ENCODE results near the gene UHMK1. TPM values are rescaled to one million over a fixed set of nuclear protein-coding genes. Genes with fewer than 3 reads are reported as not detected.
A peak's percentile ranks its signal among the peaks of the same experiment; 100 is the strongest.

Gene UHMK1
- total and polyA plus RNA-seq, 2 of the 4 experiments (the other 2 are of a cell fraction), result 15.6 to 57.9 TPM

- no peak overlapping the region for H3K9ac ChIP-seq (ENCODE audit: low read depth, low read length)
- H4K8ac ChIP-seq (ENCODE audit: low read depth in 2 of 2, low read length in 2 of 2), result no peak overlapping the region
Measured at GRCh38 chr1:162568802-162569201, 71.2 kb downstream of the UHMK1 start.

More at GRCh38 chr1:162568802-162569201, 71.2 kb downstream of the UHMK1 start:
- in situ Hi-C loops (cut with MboI; ENCODE audit: low sequenced_read_pairs) (no loop called here), intact Hi-C loops (cut with micrococcal nuclease) (no loop called here), dilution Hi-C loops (cut with HindIII; ENCODE audit: low sequenced_read_pairs, unreplicated experiment) (no loop called here)
- no peak overlapping the region for H2BK20ac ChIP-seq (ENCODE audit: low read depth, low read length)
- H3K56ac ChIP-seq (ENCODE audit: extremely low read depth, insufficient read depth, low read length), result no peak overlapping the region
- WGBS, 2 experiments (ENCODE audit: extremely low coverage in 2 of 2, insufficient read length in 1 of 2), result no CpG with 5 or more reads among the region's 4 CpGs
- no peak overlapping the region for H2BK15ac ChIP-seq (ENCODE audit: low read depth, low read length)
- H3K4ac ChIP-seq (ENCODE audit: low read depth, low read length), result no peak overlapping the region
- no peak overlapping the region for H2AK9ac ChIP-seq (replicated peaks; ENCODE audit: low read depth, low read length, poor library complexity)
- peaks cover 8 to 63% of the 10 kb centered on the region in 2 experiments for H3K79me1 ChIP-seq (ENCODE audit: low read depth in 1 of 2, low read length in 2 of 2)
- no peak overlapping the region for H2AK5ac ChIP-seq (ENCODE audit: low read depth, low read length)
- no peak for TF ChIP-seq RAD21 (IDR thresholded peaks at IDR 0.05; ENCODE audit: low read length)
- TF ChIP-seq NFE2L2 (IDR thresholded peaks at IDR 0.05; ENCODE audit: low read depth, low read length), result no peak
- no peak for TF ChIP-seq FOS (IDR thresholded peaks at IDR 0.05; ENCODE audit: low read depth, low read length)
- no peak for TF ChIP-seq ELK1 (IDR thresholded peaks at IDR 0.05; ENCODE audit: borderline replicate concordance, low read depth, low read length)
- TF ChIP-seq RFX5 (IDR thresholded peaks at IDR 0.05; ENCODE audit: low read depth, low read length), result no peak
- TF ChIP-seq MAFK (IDR thresholded peaks at IDR 0.05; ENCODE audit: low read depth, low read length), result no peak
- no peak for TF ChIP-seq RCOR1 (IDR thresholded peaks at IDR 0.05; ENCODE audit: insufficient replicate concordance, low read length)
- TF ChIP-seq CHD1 (IDR thresholded peaks at IDR 0.05; ENCODE audit: low read depth, low read length), result no peak
- no peak for TF ChIP-seq USF2 (IDR thresholded peaks at IDR 0.05; ENCODE audit: low read depth, low read length)
- TF ChIP-seq BHLHE40 (IDR thresholded peaks at IDR 0.05; ENCODE audit: low read depth, low read length), result no peak
- TF ChIP-seq MXI1 (IDR thresholded peaks at IDR 0.05; ENCODE audit: borderline replicate concordance, low read depth, low read length), result no peak
- no peak for TF ChIP-seq CEBPB (IDR thresholded peaks at IDR 0.05; ENCODE audit: low read depth, low read length)
- H3K4me1 ChIP-seq (ENCODE audit: control insufficient read depth, insufficient read depth, low read length), result peaks cover 8% of the 10 kb centered on the region
- H3K36me3 ChIP-seq (ENCODE audit: control insufficient read depth, insufficient read depth, low read length), result peaks cover 9% of the 10 kb centered on the region
- no peak overlapping the region for H3K18ac ChIP-seq (ENCODE audit: low read depth, low read length)
- 0 out of 2 replicates have a peak overlapping the region, but pooled peaks have one; percentile 9 for H3K14ac ChIP-seq (replicated peaks; ENCODE audit: low read depth, low read length)
- H3K4me2 ChIP-seq (ENCODE audit: low read depth, low read length), result peak overlapping the region; percentile 33; the same call in 1 of the 2 replicates
- no peak overlapping the region for H3K4me3 ChIP-seq (ENCODE audit: insufficient read depth, low read depth, low read length)
- DNase-seq (no peak), ATAC-seq (ENCODE audit: low read depth) (no peak; the same call in 1 of the 2 replicates)
- H4K91ac ChIP-seq (ENCODE audit: insufficient read depth, low read depth, low read length), result no peak overlapping the region
- no TSS peak for BruUV-seq (replicated peaks)
- no peaks in the 10 kb centered on the region for H3K9me3 ChIP-seq (ENCODE audit: control insufficient read depth, insufficient read depth, low read length)
- H3K27me3 ChIP-seq (ENCODE audit: control insufficient read depth, insufficient read depth, low read length), result no peaks in the 10 kb centered on the region
- H2AFZ ChIP-seq (replicated peaks; ENCODE audit: low read length, poor library complexity), result no peak overlapping the region
- ChIA-PET POLR2A (ENCODE audit: unreplicated experiment) (no interaction called here), CTCF (interaction anchor here (1.7 kb wide), 1 partner anchor 231 kb away, joined by 3 read pairs; no protein-coding TSS in a partner anchor)
- H4K5ac ChIP-seq (ENCODE audit: low read depth, low read length), result peak overlapping the region; percentile 10; the same call in 1 of the 2 replicates
- peaks cover 9% of the 10 kb centered on the region for H3K9me1 ChIP-seq (ENCODE audit: insufficient read depth, low read length)
- peaks cover 28% of the 10 kb centered on the region for H4K20me1 ChIP-seq (ENCODE audit: insufficient read depth, low read length)
- H3K27ac ChIP-seq (ENCODE audit: insufficient read depth, low read length), result no peak overlapping the region
- H2BK120ac ChIP-seq (ENCODE audit: low read depth, low read length), result no peak overlapping the region
- H2BK5ac ChIP-seq (ENCODE audit: low read depth, low read length, poor library complexity, severe bottlenecking), result no peak overlapping the region
- no peak overlapping the region; the same call in 1 of the 2 replicates for H3K23ac ChIP-seq (ENCODE audit: low read depth, low read length)

Measured in IMR-90 (cell line).